Smooth muscle cell of the brain vasculature (primary cell): ENCODE data around the gene PLPPR3.

Experiments used
- DNase-seq: peaks from one replicate; pipeline ENCODE4 v3.0.0-alpha.2; 2012; ENCODE audit warnings: low read depth, low spot score

Gene PLPPR3

DNA sequence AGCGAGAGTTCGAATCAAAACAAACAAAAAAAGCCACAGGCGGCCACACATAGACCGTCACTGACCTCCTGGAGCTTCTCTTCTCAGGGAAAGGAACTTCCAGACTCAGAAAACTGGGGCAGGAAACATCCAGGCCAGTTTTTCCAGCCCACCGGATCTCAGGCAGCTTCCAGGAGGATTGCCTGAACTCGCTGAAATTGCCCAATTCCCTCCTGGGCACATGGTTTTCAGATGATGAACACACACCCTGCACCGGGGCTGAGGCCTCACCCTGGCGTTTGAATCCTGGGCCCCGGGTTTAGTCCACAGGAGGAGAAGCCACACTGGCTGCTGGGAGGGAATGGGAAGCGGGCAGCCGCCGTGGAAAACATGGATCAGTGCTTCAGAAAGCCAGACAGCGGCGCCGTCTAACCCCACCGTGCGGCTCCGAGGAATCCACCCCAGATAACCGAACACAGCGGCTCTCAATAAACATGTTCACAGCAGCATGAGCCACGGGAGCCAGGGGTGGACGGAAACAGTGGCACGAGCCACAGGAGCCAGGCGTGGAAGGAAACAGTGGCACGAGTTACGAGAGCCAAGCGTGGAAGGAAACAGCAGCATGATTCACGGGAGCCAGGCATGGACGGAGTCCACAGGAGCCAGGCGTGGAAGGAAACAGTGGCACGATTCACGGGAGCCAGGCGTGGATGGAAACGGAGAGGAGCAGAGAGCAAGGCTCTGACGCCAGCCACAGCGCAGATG, 42.7 kb downstream of the PLPPR3 start:
- DNase-seq, result peak; percentile 92

DNA sequence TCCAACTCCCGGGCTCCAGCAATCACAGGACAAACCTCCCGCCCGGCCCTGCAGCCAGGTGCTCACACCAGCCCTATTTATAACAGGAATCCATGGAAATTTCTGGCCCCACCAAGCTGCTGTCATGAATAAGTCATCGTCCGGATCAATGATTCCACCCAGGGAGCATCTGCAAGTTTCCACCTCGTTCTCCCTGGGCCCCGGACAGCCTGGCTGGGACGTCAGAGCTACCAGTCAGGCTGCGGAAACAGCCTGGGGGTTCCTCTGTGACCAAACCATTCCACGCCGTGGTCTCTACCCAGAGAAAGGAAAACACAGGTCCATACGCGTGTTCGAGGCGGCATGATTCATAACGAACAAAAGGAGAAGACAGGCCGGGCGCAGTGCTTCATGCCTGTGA, 45.2 kb downstream of the PLPPR3 start:
- no peak for DNase-seq

DNA sequence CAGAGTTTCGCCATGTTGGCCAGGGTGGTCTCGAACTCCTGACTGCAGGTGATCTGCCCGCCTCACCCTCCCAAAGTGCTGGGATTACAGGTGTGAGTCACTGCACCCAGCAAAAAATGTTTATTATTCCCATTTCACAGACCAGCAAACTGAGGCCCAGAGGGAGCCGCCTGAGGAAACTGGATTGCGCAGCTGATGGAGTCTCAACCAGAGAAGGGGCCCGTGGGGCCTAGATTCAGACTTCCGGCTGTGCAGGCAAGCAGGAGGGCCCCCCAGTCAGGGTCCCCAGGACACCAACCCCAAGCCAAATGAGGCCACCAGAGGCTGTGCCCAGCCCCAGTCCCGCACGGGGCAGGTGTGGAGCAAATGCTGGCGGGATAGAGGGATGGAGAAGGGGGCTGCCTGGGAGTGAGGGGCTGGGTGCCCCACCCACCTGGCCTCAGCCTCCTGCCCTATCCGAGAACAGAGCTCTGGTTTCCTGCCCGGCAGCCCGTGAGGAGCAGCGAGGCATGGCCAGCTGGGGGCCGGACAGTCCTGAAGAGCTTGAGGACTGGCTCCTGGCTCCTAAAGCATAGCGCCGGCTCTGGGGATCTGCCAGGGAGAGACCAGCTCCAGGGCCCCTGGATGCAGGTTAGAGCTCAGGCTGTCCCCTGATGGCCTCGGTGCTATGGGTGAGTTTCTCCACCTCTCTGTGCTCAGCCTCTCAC, 48.9 kb downstream of the PLPPR3 start:
- no peak for DNase-seq

DNA sequence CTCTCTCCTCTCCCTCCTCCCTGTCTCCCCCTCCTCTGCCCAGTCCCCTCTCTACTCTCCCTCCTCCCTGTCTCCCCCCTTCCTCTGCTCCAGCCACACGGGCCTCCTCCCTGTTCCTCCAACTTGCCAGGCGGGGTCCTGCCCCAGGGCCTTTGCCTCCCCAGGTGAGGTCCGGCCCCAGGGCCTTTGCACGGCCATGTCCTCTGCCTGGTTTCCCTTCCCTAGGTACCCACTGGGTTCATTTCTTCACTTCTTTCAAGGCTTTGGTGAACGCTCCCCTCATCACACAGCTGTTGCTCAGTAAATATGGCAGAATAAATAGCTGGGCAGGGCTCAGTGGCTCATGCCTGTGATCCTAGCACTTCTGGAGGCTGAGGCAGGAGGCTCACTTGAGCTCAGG, 49.7 kb downstream of the PLPPR3 start:
- no peak for DNase-seq

DNA sequence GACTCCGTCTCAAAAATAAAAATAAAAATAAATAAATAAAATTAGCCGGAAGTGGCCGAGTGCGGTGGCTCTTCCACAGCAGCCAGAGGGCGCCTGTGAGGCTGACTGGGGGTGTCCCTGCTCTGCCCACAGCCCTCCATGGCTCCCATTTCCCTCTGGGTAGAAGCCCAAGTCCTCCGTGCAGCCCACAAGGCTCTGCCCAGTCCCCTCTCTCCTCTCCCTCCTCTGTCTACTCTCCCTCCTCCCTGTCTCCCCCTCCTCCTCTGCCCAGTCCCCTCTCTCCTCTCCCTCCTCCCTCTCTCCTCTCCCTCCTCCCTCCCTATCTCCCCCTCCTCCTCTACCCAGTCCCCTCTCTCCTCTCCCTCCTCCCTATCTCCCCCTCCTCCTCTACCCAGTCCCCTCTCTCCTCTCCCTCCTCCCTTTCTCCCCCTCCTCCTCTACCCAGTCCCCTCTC, 50.4 kb downstream of the PLPPR3 start:
- DNase-seq, result no peak

DNA sequence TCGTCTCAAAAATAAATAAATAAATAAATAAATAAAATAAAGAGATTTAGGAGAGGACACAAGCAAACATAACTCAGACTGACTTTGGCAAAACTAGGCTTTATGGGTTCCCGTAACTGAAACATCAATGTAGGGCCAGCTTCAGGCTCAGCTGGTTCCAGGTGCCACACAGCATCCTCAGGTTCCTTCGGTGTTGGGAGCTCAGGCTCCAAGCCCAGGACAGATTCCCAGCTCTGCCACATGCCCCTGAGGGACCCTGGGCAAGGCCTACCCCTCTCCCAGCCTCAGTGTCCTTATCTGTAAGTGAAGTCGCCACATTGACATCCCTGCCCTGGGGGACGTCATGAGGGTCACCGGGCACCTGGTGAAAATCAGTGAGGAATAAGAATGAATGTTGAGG, 52.1 kb downstream of the PLPPR3 start:
- no peak for DNase-seq

DNA sequence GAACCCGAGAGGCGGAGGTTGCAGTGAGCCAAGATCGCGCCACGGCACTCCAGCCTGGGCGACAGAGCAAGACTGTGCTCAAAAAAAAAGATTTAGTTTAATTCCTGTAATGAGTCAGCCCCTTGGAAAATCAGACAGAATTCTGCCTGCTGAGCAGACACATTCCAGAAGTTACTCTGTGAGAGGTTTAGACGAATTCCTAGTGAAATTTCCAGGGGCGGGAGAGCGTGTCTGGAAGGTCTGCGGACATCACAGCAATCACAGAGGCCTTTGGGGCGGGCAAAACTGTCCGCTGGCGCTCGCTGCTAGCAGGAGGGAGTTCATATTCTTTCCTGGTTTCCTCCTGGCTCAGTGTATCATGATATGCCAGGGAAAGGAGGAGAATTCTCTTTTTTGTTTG, 53.3 kb downstream of the PLPPR3 start:
- peak; percentile 76 for DNase-seq

DNA sequence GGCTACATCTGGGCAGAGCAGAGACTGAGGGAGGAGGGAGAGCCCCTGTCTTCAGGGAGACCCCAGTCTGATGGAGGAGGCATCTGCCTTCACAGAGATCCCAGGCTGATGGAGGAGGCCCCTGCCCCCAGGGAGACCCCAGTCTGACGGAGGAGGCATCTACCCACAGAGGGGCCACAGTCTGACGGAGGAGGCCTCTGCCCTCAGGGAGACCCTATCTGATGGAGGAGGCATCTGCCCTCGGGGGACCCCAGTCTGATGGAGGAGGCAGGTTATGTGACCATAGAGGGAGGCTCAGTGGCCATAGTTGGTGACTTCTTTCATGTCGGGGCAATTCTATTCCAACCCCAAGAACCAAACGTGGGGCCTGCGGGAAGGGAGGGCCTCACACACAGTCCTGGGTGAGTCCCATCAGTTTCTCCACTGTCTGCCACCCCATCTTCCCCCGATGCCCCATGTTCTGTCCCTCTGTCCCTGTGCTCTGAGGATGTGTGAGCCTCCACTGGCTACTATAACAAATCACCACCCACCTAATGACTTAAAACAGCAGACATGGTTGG, 56.5 kb downstream of the PLPPR3 start:
- no peak for DNase-seq

DNA sequence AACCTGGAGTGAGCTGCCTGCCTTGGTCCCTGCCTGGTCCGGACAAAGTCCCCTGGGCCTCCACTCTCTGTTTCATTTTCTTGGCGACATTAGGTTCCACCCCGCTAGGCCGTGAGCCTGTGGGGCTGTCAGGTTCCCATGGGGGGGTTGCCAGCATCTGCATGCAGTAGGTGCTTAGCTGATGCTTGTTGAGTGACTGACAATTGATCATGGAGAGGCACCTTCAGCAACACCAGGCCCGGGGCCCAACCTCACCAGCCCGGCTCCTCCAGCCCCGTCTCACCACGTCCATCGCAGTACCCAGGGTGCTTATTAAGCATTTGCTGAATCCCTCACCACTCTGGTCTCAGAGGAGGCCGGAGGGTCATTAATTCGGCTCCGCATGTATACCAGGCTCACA, 57.5 kb downstream of the PLPPR3 start:
- DNase-seq, result no peak

DNA sequence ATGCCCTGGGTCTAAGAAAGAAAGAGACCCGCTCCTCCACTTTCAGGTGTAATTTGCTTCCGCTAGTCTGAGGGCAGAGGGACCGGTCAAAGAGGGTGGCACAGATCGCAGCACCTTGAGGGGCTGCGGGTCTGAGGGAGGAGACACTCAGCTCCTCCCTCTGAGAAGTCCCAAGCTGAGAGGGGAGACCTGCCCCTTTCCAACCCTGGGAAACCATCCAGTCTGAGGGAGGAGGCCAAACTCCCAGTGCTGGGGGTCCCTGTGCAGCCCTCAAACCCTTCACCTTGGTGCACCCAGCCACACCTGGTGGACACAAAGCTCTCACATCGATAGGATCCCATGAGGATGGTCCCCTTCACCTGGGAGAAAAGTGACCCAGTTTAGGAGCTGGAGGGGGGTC, 57.9 kb downstream of the PLPPR3 start:
- no peak for DNase-seq

DNA sequence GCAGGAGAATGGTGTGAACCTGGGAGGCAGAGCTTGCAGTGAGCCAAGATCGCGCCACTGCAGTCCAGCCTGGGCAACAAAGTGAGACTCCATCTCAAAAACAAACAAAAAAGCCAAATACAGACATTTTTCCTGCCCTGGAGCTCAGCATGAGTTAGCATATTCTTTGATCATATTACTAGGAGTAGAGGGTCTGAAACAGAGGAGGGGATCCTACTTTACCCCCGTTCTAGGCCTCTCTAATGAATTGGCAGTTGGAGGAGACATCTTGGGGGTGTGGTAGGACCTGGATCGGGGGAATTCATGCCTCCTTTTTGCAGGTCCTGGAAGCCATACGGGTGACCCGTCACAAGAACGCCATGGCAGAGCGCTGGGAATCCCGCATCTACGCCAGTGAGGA, 58.6 kb downstream of the PLPPR3 start:
- DNase-seq, result no peak
